SK-N-SH treated with all-trans-retinoic acid at 6 μM for 48 hours (cell line): ENCODE data around the gene ARL16.

Source experiments
- ATAC-seq: fragments of 200-7000 bp; cut with Tn5 transposase; 3 replicates; pipeline ENCODE4 v1.9.1; 2020; ENCODE audit warnings: mild to moderate bottlenecking, moderate library complexity
- ARNTL ChIP-seq: fragments of 450-650 bp; formaldehyde crosslinking; IDR thresholded peaks from 2 replicates; pipeline ENCODE4 v1.5.0; 2020; ENCODE audit warnings: low read depth, mild to moderate bottlenecking, moderate library complexity, borderline replicate concordance
- BACH2 ChIP-seq: fragments of 250-450 bp; sonication (Bioruptor Pico); IDR thresholded peaks from 2 replicates; pipeline ENCODE4 v1.9.0; 2021; ENCODE audit warnings: mild to moderate bottlenecking, borderline replicate concordance
- CREB5 ChIP-seq: fragments of 250-450 bp; sonication (Bioruptor Pico); IDR thresholded peaks from 2 replicates; pipeline ENCODE4 v1.5.1; 2020; ENCODE audit warnings: low read depth, mild to moderate bottlenecking, moderate library complexity
- CSDC2 ChIP-seq: fragments of 250-450 bp; sonication (Bioruptor Pico); IDR thresholded peaks from 2 replicates; pipeline ENCODE4 v1.5.0; 2020; ENCODE audit warnings: mild to moderate bottlenecking, moderate library complexity
- CSRNP3 ChIP-seq: fragments of 250-450 bp; sonication (Bioruptor Pico); IDR thresholded peaks from 2 replicates; pipeline ENCODE4 v1.5.1; 2021; ENCODE audit warnings: mild to moderate bottlenecking, moderate library complexity
- ESRRG ChIP-seq: fragments of 250-450 bp; sonication (Bioruptor Pico); IDR thresholded peaks from 2 replicates; pipeline ENCODE4 v1.6.1; 2021; ENCODE audit warnings: mild to moderate bottlenecking
- GLIS3 ChIP-seq: fragments of 250-450 bp; sonication (Bioruptor Pico); IDR thresholded peaks from 2 replicates; pipeline ENCODE4 v1.5.0; 2020; ENCODE audit warnings: mild to moderate bottlenecking, moderate library complexity
- OSR1 ChIP-seq: fragments of 250-450 bp; sonication (Bioruptor Pico); IDR thresholded peaks from 2 replicates; pipeline ENCODE4 v1.8.0; 2022; ENCODE audit warnings: moderate library complexity, mild to moderate bottlenecking, inconsistent platforms
- PATZ1 ChIP-seq: fragments of 250-450 bp; sonication (Bioruptor Pico); IDR thresholded peaks from 2 replicates; pipeline ENCODE4 v1.8.0; 2020; ENCODE audit warnings: mild to moderate bottlenecking, moderate library complexity, borderline replicate concordance
- POU6F1 ChIP-seq: fragments of 250-450 bp; sonication (Bioruptor Pico); IDR thresholded peaks from 2 replicates; pipeline ENCODE4 v1.8.0; 2021; ENCODE audit warnings: low read depth, mild to moderate bottlenecking, moderate library complexity, borderline replicate concordance
- PPARA ChIP-seq: fragments of 250-450 bp; sonication (Bioruptor Pico); IDR thresholded peaks from 2 replicates; pipeline ENCODE4 v1.5.0; 2020; ENCODE audit warnings: mild to moderate bottlenecking, borderline replicate concordance
- RARB ChIP-seq: fragments of 250-450 bp; sonication (Bioruptor Pico); IDR thresholded peaks from 2 replicates; pipeline ENCODE4 v1.8.0; 2021; ENCODE audit warnings: mild to moderate bottlenecking, moderate library complexity
- SNAI2 ChIP-seq: fragments of 250-450 bp; sonication (Bioruptor Pico); IDR thresholded peaks from 2 replicates; pipeline ENCODE4 v1.5.0; 2020; ENCODE audit warnings: mild to moderate bottlenecking, moderate library complexity
- TCF4 ChIP-seq: fragments of 250-450 bp; sonication (Bioruptor Pico); IDR thresholded peaks from 2 replicates; pipeline ENCODE4 v1.8.0; 2021; ENCODE audit warnings: mild to moderate bottlenecking, moderate library complexity, borderline replicate concordance
- TOX ChIP-seq: fragments of 250-450 bp; sonication (Bioruptor Pico); IDR thresholded peaks from 2 replicates; pipeline ENCODE4 v1.8.0; 2021; ENCODE audit warnings: mild to moderate bottlenecking, moderate library complexity, borderline replicate concordance
- TSHZ2 ChIP-seq: fragments of 250-450 bp; sonication (Bioruptor Pico); IDR thresholded peaks from 2 replicates; pipeline ENCODE4 v1.5.0; 2020; ENCODE audit warnings: mild to moderate bottlenecking, moderate library complexity
- ZFP3 ChIP-seq: fragments of 250-450 bp; sonication (Bioruptor Pico); IDR thresholded peaks from 2 replicates; pipeline ENCODE4 v1.5.0; 2020; ENCODE audit warnings: mild to moderate bottlenecking, moderate library complexity
- ZFP30 ChIP-seq: fragments of 450-650 bp; formaldehyde crosslinking; IDR thresholded peaks from 2 replicates; pipeline ENCODE4 v1.5.0; 2022; ENCODE audit warnings: mild to moderate bottlenecking, moderate library complexity
- ZNF565 ChIP-seq: fragments of 450-650 bp; formaldehyde crosslinking; conservative IDR thresholded peaks from 2 replicates; pipeline ENCODE4 v1.5.0; 2020; ENCODE audit warnings: low read depth, mild to moderate bottlenecking, moderate library complexity
- ZNF70 ChIP-seq: fragments of 450-650 bp; formaldehyde crosslinking; IDR thresholded peaks from 2 replicates; pipeline ENCODE4 v1.5.0; 2020; ENCODE audit warnings: mild to moderate bottlenecking, moderate library complexity
- ZNF8 ChIP-seq: fragments of 450-650 bp; formaldehyde crosslinking; IDR thresholded peaks from 2 replicates; pipeline ENCODE4 v1.5.0; 2020; ENCODE audit warnings: mild to moderate bottlenecking, moderate library complexity

ARL16 gene

GRCh38 chr17:81656118-81656743, 27.4 kb downstream of the ARL16 start, which contains the start of gene PDE6G:
TSS of gene PDE6G (minus strand) at chr17:81656542. CDS start at chr17:81653305, 3,237 bp downstream.
- ATAC-seq, result no peak
- TF ChIP-seq PPARA (CRISPR knock-in tag) (no peak), ZNF8 (CRISPR knock-in tag) (no peak), PATZ1 (CRISPR knock-in tag) (no peak)

GRCh38 chr17:81655378-81656117, 28.0 kb downstream of the ARL16 start:
- no peak for ATAC-seq
- no peak for TF ChIP-seq ZNF70
- TF ChIP-seq RARB (CRISPR knock-in tag), result no peak
- no peak for TF ChIP-seq PATZ1 (CRISPR knock-in tag)
- TF ChIP-seq TCF4 (CRISPR knock-in tag), result no peak
- no peak for TF ChIP-seq CSDC2 (CRISPR knock-in tag)
- no peak for TF ChIP-seq OSR1 (CRISPR knock-in tag)
- no peak for TF ChIP-seq TOX (CRISPR knock-in tag)
- TF ChIP-seq PPARA (CRISPR knock-in tag), result no peak
- TF ChIP-seq ZFP30 (CRISPR knock-in tag), result no peak
- no peak for TF ChIP-seq ESRRG (CRISPR knock-in tag)
- no peak for TF ChIP-seq GLIS3 (CRISPR knock-in tag)
- TF ChIP-seq ZFP3 (CRISPR knock-in tag), result no peak
- no peak for TF ChIP-seq CREB5 (CRISPR knock-in tag)
- TF ChIP-seq SNAI2 (CRISPR knock-in tag), result no peak
- no peak for TF ChIP-seq ZNF565 (CRISPR knock-in tag)
- TF ChIP-seq TSHZ2 (CRISPR knock-in tag), result no peak
- no peak for TF ChIP-seq CSRNP3 (CRISPR knock-in tag)
- TF ChIP-seq POU6F1 (CRISPR knock-in tag), result no peak
- no peak for TF ChIP-seq BACH2 (CRISPR knock-in tag)
- TF ChIP-seq ARNTL (CRISPR knock-in tag), result no peak
